GM12874 (cell line): ENCODE data around the gene MROH2A.

Source experiments
- TF ChIP-seq, protein P1 (sequence below): IDR thresholded peaks from 2 replicates; pipeline ENCODE4 v1.5.1; 2011; ENCODE audit warnings: low read depth, mild to moderate bottlenecking, control low read depth, low read length, moderate library complexity; ENCODE audit not compliant: insufficient read depth

MROH2A gene

DNA sequence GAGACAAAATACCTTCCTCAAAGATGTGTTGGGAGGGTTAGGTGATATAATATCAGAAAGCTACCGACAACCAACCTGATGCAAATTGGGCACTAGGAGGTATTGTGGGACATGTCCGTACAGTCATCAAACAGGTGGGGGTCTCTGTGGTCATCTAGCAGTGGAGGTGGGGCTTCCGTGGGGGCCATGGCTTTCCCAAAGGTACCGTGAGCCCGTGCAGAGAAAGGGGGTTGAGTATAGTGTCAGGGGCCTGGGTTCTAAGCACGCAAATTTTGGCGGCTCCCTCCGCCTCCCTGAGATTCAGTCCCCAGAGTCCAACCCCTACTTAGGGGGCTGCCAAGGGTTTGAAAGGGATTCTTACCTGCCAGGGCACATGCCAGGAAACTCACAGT is 43.6 kb downstream of the MROH2A start:
- TF ChIP-seq, protein P1, sequence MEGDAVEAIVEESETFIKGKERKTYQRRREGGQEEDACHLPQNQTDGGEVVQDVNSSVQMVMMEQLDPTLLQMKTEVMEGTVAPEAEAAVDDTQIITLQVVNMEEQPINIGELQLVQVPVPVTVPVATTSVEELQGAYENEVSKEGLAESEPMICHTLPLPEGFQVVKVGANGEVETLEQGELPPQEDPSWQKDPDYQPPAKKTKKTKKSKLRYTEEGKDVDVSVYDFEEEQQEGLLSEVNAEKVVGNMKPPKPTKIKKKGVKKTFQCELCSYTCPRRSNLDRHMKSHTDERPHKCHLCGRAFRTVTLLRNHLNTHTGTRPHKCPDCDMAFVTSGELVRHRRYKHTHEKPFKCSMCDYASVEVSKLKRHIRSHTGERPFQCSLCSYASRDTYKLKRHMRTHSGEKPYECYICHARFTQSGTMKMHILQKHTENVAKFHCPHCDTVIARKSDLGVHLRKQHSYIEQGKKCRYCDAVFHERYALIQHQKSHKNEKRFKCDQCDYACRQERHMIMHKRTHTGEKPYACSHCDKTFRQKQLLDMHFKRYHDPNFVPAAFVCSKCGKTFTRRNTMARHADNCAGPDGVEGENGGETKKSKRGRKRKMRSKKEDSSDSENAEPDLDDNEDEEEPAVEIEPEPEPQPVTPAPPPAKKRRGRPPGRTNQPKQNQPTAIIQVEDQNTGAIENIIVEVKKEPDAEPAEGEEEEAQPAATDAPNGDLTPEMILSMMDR = no peak

DNA sequence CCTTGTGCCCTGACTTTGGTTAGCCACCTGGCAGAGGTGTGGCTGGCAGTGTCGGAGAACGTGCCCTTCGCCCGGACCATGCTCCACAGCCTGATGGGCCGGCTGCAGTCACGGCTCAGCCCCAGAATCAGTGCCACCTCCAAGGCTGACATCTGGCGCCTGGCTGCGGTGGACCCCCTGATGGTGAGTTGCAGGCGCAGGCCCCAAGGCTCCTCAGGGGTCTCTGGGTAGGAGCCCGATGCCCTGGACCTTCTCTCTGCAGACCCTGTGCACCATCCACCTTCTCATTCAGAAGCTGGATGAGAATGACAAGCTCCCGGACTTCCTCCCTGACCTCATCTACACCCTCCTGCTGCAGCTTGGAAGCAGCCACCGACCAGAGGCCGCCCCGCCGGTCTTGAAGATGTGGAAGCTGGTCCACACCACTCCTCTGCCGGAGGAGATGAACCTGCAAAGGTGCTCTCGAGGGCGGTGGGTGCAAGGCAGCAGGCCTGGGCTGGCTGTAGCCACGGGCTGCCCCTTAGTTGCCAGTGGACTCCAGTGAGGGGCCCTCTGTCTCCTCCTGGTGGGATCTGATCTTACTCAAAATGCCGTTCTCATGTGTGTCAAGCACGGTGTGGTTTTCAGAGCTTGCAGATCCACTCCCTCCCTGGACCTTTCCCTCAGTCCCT is 44.1 kb downstream of the MROH2A start:
- TF ChIP-seq, protein P1 = no peak

DNA sequence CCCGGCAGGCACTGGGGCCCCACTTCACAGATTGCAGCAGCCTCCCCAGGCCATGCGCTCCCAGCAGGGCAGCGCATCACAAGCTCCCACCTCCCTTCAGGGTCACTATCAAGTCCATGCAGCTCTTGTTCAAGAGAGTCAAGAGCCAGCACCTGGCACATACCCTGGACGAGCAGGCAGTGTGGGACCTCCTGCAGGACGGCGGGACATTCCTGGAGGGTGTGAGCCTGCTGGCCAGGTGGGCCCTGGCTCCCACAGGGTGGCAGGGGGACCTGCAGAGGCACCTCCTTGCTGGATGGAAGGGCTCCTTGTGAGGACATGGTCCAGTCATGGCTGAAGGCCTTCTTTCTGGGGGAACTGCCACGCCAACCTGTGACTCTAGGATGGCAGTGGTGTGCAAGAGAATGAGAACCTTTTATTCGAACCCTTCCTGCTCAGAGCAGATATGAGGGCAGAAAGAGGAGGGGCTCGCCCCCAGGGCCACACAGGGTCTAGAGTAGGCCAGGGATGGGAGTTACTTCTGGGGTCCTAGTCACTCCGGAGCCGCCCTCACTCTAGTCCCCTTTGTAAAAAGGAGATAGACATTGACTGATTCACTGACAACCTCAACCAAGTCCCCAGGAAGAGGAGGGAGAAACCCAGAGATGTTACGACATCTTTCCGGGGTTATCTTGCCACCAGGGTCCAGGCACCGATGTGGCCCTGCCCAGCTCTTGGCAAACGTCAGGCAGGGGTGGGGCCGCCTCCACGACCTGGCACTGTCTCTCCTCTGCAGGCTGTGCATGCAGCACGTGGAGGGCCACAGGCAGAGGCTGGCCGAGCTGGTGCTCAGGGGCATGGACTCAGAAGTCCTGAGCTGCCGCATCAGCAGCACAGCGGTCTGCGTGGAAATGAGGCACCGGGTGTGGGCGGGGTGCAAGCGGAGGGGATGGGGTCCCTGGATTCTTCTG is 44.9 kb downstream of the MROH2A start:
- TF ChIP-seq, protein P1 = no peak

DNA sequence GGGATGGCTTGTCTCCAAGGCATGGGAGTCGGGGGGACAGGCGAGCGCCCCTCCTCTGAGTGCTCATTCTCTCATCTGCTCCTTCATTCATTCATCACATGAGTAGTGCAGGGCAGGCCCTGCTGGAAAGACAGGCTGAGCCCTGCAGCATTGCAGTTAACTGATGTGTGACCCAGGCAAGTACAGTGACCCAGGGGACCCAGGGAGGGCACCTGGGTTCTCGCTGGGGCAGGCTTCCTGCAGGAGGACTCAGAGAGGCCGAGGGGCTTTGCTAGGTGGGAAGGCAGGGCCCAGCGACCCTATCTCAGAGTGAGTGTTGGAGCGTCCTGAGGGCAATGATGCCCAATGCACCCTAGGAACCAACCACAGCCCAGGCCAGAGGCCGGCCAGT is 45.6 kb downstream of the MROH2A start:
- TF ChIP-seq, protein P1 = no peak

DNA sequence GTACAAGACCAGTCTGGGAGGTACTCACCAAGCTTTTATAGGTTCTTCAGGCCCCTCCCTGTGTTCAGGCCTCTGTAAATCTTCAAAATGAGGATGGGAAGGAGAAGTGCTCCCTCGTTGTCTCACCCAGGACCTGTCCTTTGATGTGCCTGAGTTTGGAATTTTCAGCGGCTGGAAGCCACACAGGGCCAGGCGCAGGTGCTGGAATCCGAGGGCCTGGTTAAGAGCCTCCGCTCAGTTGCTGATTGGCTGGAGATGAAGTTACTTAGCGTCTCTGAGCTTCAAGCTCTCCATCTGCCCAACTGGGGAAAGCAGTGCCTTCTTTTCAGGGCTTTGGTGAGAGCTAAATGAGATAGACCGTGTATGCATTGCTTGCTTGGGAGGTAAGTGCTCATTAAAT is 46.2 kb downstream of the MROH2A start:
- TF ChIP-seq, protein P1 = no peak

DNA sequence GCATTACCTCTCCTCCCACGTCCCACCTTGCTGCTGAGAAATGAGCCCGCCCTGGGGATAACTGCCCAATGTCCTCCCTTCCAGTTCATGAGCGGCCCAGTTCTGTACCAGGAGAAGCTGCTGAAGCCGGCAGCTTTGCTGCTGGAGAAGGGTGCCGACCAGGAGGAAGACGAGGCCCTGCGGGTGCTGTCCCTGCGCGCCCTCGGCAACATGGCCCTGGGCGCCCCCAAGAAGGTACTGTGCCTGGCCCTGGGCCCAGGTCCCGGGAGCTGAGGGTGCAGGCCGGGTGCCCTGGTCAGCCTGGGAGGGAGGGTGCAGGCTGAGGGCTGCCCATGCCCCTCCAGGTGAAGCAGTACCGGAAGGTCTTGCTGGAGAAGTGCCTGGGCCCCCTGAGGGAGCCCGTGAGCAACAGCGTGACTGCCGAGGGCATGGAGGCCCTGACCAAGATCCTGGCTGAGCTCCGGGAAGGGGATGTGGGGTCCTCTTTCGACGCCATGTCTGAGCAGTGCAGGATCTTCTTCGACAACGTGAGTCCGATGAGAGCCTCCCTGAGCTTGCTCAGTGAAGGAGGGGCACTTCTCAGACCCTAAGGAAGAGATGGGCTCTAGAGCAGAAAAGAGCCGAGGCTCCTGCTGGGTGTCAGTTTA is 50.5 kb downstream of the MROH2A start:
- TF ChIP-seq, protein P1 = no peak
